LoVo (cell line): ENCODE measurements around the gene FHL1.
"Not testable (repeated sequence)": the region's sequence is repeated elsewhere in the genome, so short reads cannot be mapped to it uniquely, and the experiment has no call there.

Source experiments
- DNase-seq: peaks from one replicate; pipeline ENCODE4 v3.0.0-alpha.2; 2016; ENCODE audit warnings: low spot score

FHL1 gene

GRCh38 chrX:136147315-136147901 lies at the start of gene FHL1:
TSS of gene FHL1 (plus strand) at chrX:136147533.
- DNase-seq: no peak

GRCh38 chrX:136097871-136098805 lies 49.2 kb upstream of the FHL1 start:
- no peak for DNase-seq

GRCh38 chrX:136104936-136105335 lies 42.4 kb upstream of the FHL1 start:
- no peak for DNase-seq

- no peak for DNase-seq
Measured at GRCh38 chrX:136106920-136107528, 40.3 kb upstream of the FHL1 start.

- not testable (repeated sequence) for DNase-seq
Measured at GRCh38 chrX:136108905-136109304, 38.4 kb upstream of the FHL1 start.

GRCh38 chrX:136112286-136112685 lies 35.0 kb upstream of the FHL1 start:
- DNase-seq: no peak

- DNase-seq: no peak
Measured at GRCh38 chrX:136112778-136113177, 34.6 kb upstream of the FHL1 start.

GRCh38 chrX:136115126-136115903 lies 32.0 kb upstream of the FHL1 start:
- no peak for DNase-seq

GRCh38 chrX:136115904-136116297 lies 31.4 kb upstream of the FHL1 start:
- DNase-seq: no peak

- no peak for DNase-seq
Measured at GRCh38 chrX:136121788-136122187, 25.5 kb upstream of the FHL1 start.

GRCh38 chrX:136122207-136122606 lies 25.1 kb upstream of the FHL1 start:
- no peak for DNase-seq

- no peak for DNase-seq
Measured at GRCh38 chrX:136125106-136125505, 22.2 kb upstream of the FHL1 start.

GRCh38 chrX:136126371-136126770 lies 21.0 kb upstream of the FHL1 start:
- DNase-seq: no peak

- no peak for DNase-seq
Measured at GRCh38 chrX:136126872-136127406, 20.4 kb upstream of the FHL1 start.

GRCh38 chrX:136128743-136129142 lies 18.6 kb upstream of the FHL1 start:
- no peak for DNase-seq

GRCh38 chrX:136130931-136131833 lies 16.2 kb upstream of the FHL1 start:
- peak; percentile 39 for DNase-seq

GRCh38 chrX:136138939-136139338 lies 8.4 kb upstream of the FHL1 start:
- DNase-seq: no peak

GRCh38 chrX:136141569-136141968 lies 5.8 kb upstream of the FHL1 start:
- DNase-seq: no peak

GRCh38 chrX:136142592-136142991 lies 4.7 kb upstream of the FHL1 start:
- DNase-seq: no peak

GRCh38 chrX:136143711-136144110 lies 3.6 kb upstream of the FHL1 start:
- DNase-seq: no peak
